K562 (cell line): ENCODE results near the gene TOR1B. TPM values are rescaled to one million over a fixed set of nuclear protein-coding genes. Genes with fewer than 3 reads are reported as not detected.

Experiments
- ADNP ChIP-seq: fragments of 200-800 bp; sonication (Bioruptor generic); IDR thresholded peaks from 2 replicates; pipeline ENCODE4 v1.6.1; 2016; ENCODE audit warnings: missing genetic modification characterization, missing compliant biosample characterization
- BCOR ChIP-seq: fragments of 450-650 bp; IDR thresholded peaks from 2 replicates; pipeline ENCODE4 v1.6.1; 2016
- ETV5 ChIP-seq: sonication (generic); formaldehyde crosslinking; IDR thresholded peaks from 2 replicates; pipeline ENCODE4 v1.4.0; 2020; ENCODE audit warnings: low read depth, mild to moderate bottlenecking, missing genetic modification reagents
- LEF1 ChIP-seq: fragments of 450-650 bp; IDR thresholded peaks from 2 replicates; pipeline ENCODE4 v1.6.1; 2016; ENCODE audit warnings: mild to moderate bottlenecking
- MAFK ChIP-seq: IDR thresholded peaks from 2 replicates; pipeline ENCODE4 v1.6.1; 2011; ENCODE audit warnings: low read length, improper control_type of control experiment
- MECOM ChIP-seq: fragments of 250-450 bp; sonication (Bioruptor Pico); IDR thresholded peaks from 2 replicates; pipeline ENCODE4 v1.8.0; 2022; ENCODE audit warnings: inconsistent platforms
- MED1 ChIP-seq: sonication (generic); formaldehyde crosslinking; IDR thresholded peaks from 2 replicates; pipeline ENCODE4 v1.8.1; 2023; ENCODE audit warnings: missing genetic modification reagents, borderline replicate concordance
- MEF2A ChIP-seq: IDR thresholded peaks from 2 replicates; pipeline ENCODE4 v1.6.1; 2011; ENCODE audit warnings: low read depth, mild to moderate bottlenecking, low read length, moderate library complexity; ENCODE audit not compliant: control insufficient read depth
- NONO ChIP-seq, 2 experiments: fragments of 200-400 bp in 1 of 2; fragments of 450-650 bp in 1 of 2; formaldehyde crosslinking in 1 of 2; IDR thresholded peaks; 2 replicates each; pipeline ENCODE4 v1.6.1; 2017; ENCODE audit warnings: low read depth in 2 of 2, mild to moderate bottlenecking in 2 of 2, moderate library complexity in 2 of 2, low read length in 1 of 2
- POLR2AphosphoS5 ChIP-seq: IDR thresholded peaks from 2 replicates; pipeline ENCODE4 v1.6.1; 2011; ENCODE audit warnings: mild to moderate bottlenecking, low read depth, low read length, moderate library complexity; ENCODE audit not compliant: control insufficient read depth, insufficient read depth
- PRPF4 ChIP-seq: fragments of 200-400 bp; formaldehyde crosslinking; IDR thresholded peaks from one replicate; pipeline ENCODE4 v1.6.1; 2017; ENCODE audit warnings: low read length, low read depth, mild to moderate bottlenecking; ENCODE audit not compliant: insufficient read depth, poor library complexity, severe bottlenecking
- RUNX1 ChIP-seq: sonication (generic); IDR thresholded peaks from 2 replicates; pipeline ENCODE4 v1.6.1; 2016; ENCODE audit warnings: antibody characterized with exemption, low read depth
- SMAD4 ChIP-seq: fragments of 250-450 bp; sonication (Bioruptor Pico); conservative IDR thresholded peaks from 2 replicates; pipeline ENCODE4 v1.8.0; 2021; ENCODE audit warnings: inconsistent platforms, mild to moderate bottlenecking, moderate library complexity
- ZNF121 ChIP-seq: sonication (generic); formaldehyde crosslinking; conservative IDR thresholded peaks from 2 replicates; pipeline ENCODE4 v1.8.0; 2022; ENCODE audit warnings: missing genetic modification reagents
- ZNF146 ChIP-seq: IDR thresholded peaks from one replicate; pipeline ENCODE4 v1.6.1; 2018; ENCODE audit warnings: missing compliant biosample characterization; ENCODE audit not compliant: unreplicated experiment
- ZNF165 ChIP-seq: fragments of 250-450 bp; sonication (Bioruptor Pico); IDR thresholded peaks from 2 replicates; pipeline ENCODE4 v1.4.0; 2020; ENCODE audit warnings: borderline replicate concordance
- ZNF217 ChIP-seq: sonication (generic); formaldehyde crosslinking; IDR thresholded peaks from 2 replicates; pipeline ENCODE4 v1.8.0; 2022; ENCODE audit warnings: mild to moderate bottlenecking, missing genetic modification reagents
- ZNF586 ChIP-seq: fragments of 450-650 bp; formaldehyde crosslinking; conservative IDR thresholded peaks from 2 replicates; pipeline ENCODE4 v1.4.0; 2020; ENCODE audit warnings: mild to moderate bottlenecking, moderate library complexity
- ZNF668 ChIP-seq: fragments of 250-450 bp; sonication (Bioruptor Pico); IDR thresholded peaks from 2 replicates; pipeline ENCODE4 v1.8.0; 2022; ENCODE audit warnings: mild to moderate bottlenecking, inconsistent platforms
- polyA plus RNA-seq, 8 experiments: library from polyadenylated mRNA; depleted of rRNA in 4 of 8; stranded (reverse) in 5 of 8; unstranded in 3 of 8; fragments of >200 nt; fragmentation: Nextera tagmentation in 2 of 8; fragmentation: Illumina TruSeq in 1 of 8; extraction: Ambion mirVana in 2 of 8; extraction: Trizol in 1 of 8; gene quantifications; 2 replicates each; pipeline versions ENCODE4 v1.2.1 to v1.2.3, GENCODE V29; 2011 to 2014; ENCODE audit warnings: inconsistent platforms in 1 of 8, missing spikeins in 1 of 8
- total RNA-seq, 7 experiments: library from RNA; depleted of rRNA in 6 of 7; stranded (reverse); fragments of >200 nt in 6 of 7; fragmentation: Illumina TruSeq in 2 of 7; extraction: Trizol in 2 of 7; gene quantifications; 2 replicates each; pipeline versions ENCODE4 v1.2.1 to v1.2.3, GENCODE V29; 2011 to 2021; ENCODE audit warnings: low replicate concordance in 1 of 7
- TF ChIP-seq, protein P1 (sequence below): fragments of 250-450 bp; sonication (Bioruptor Pico); IDR thresholded peaks from 2 replicates; pipeline ENCODE4 v1.9.0; 2021; ENCODE audit warnings: mild to moderate bottlenecking, inconsistent platforms
- TF ChIP-seq, protein P2 (sequence below): fragments of 150-350 bp; conservative IDR thresholded peaks from 2 replicates; pipeline ENCODE4 v1.6.1; 2014; ENCODE audit warnings: low read length
- TF ChIP-seq, protein P3 (sequence below): fragments of 250-450 bp; sonication (Bioruptor Pico); IDR thresholded peaks from 2 replicates; pipeline ENCODE4 v1.8.0; 2022; ENCODE audit warnings: moderate library complexity, mild to moderate bottlenecking, inconsistent platforms
- TF ChIP-seq, protein P4 (sequence below): fragments of 250-450 bp; sonication (Bioruptor Pico); IDR thresholded peaks from 2 replicates; pipeline ENCODE4 v1.8.0; 2021; ENCODE audit warnings: moderate library complexity, mild to moderate bottlenecking, inconsistent platforms
- TF ChIP-seq, protein P5 (sequence below): fragments of 450-650 bp; formaldehyde crosslinking; IDR thresholded peaks from 2 replicates; pipeline ENCODE4 v1.4.0; 2020; ENCODE audit warnings: mild to moderate bottlenecking

Gene TOR1B
- total and polyA plus RNA-seq, 9 of the 15 experiments (the other 6 are each of a cell fraction or from before 2014, with no cell fraction given) = 4.2 to 36.5 (median 24.6) TPM

DNA sequence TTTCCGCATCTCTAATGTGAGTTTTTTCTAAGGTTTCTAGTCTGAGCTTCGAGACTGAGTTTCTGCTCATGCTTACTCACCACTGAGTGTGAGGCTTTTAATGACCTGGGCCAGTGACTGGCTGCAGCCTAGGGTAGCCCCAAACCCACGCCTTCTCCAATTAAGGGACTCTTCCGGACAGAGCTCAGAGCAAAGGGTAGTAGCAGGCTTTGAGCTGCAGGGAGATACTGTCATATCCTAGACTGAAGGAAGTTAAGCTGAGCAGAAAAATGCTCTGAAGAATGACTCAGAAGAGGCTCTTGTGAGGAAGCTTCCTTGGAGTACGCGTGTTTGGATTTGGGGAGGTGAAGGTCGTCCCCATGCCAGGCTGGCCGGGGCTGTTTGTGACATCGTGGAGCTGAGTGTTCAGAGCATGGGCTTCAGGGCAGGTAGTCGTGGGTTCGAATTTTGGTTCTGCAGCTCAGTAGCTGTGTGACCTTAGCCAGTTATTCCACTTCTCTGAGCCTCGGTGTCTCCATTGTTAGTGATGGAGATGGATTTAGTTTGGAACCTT lies 35.8 kb downstream of the TOR1B start (continued):
- TF ChIP-seq SMAD4 (CRISPR knock-in tag) (peak; percentile 78), ETV5 (CRISPR knock-in tag) (peak; percentile 90), ZNF146 (no peak), BCOR (peak; percentile 93), POLR2AphosphoS5 (no peak), MECOM (CRISPR knock-in tag) (no peak), PRPF4 (no peak), ADNP (tag) (no peak), RUNX1 (no peak), ZNF121 (CRISPR knock-in tag) (no peak), MEF2A (0 out of 2 replicates have a peak, but pooled peaks have one; percentile 1), MAFK (no peak), LEF1 (no peak), ZNF217 (CRISPR knock-in tag) (no peak), ZNF668 (CRISPR knock-in tag) (no peak), ZNF165 (CRISPR knock-in tag) (no peak), ZNF586 (CRISPR knock-in tag) (no peak), NONO (IDR thresholded peaks at IDR 0.05; ENCODE audit: low read depth in 2 of 2, low read length in 1 of 2) (no peak), MED1 (CRISPR knock-in tag) (no peak)
- TF ChIP-seq, protein P1, sequence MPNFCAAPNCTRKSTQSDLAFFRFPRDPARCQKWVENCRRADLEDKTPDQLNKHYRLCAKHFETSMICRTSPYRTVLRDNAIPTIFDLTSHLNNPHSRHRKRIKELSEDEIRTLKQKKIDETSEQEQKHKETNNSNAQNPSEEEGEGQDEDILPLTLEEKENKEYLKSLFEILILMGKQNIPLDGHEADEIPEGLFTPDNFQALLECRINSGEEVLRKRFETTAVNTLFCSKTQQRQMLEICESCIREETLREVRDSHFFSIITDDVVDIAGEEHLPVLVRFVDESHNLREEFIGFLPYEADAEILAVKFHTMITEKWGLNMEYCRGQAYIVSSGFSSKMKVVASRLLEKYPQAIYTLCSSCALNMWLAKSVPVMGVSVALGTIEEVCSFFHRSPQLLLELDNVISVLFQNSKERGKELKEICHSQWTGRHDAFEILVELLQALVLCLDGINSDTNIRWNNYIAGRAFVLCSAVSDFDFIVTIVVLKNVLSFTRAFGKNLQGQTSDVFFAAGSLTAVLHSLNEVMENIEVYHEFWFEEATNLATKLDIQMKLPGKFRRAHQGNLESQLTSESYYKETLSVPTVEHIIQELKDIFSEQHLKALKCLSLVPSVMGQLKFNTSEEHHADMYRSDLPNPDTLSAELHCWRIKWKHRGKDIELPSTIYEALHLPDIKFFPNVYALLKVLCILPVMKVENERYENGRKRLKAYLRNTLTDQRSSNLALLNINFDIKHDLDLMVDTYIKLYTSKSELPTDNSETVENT (CRISPR knock-in tag) = no peak
- TF ChIP-seq, protein P2, sequence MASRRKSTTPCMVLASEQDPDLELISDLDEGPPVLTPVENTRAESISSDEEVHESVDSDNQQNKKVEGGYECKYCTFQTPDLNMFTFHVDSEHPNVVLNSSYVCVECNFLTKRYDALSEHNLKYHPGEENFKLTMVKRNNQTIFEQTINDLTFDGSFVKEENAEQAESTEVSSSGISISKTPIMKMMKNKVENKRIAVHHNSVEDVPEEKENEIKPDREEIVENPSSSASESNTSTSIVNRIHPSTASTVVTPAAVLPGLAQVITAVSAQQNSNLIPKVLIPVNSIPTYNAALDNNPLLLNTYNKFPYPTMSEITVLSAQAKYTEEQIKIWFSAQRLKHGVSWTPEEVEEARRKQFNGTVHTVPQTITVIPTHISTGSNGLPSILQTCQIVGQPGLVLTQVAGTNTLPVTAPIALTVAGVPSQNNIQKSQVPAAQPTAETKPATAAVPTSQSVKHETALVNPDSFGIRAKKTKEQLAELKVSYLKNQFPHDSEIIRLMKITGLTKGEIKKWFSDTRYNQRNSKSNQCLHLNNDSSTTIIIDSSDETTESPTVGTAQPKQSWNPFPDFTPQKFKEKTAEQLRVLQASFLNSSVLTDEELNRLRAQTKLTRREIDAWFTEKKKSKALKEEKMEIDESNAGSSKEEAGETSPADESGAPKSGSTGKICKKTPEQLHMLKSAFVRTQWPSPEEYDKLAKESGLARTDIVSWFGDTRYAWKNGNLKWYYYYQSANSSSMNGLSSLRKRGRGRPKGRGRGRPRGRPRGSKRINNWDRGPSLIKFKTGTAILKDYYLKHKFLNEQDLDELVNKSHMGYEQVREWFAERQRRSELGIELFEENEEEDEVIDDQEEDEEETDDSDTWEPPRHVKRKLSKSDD = no peak
- TF ChIP-seq, protein P3, sequence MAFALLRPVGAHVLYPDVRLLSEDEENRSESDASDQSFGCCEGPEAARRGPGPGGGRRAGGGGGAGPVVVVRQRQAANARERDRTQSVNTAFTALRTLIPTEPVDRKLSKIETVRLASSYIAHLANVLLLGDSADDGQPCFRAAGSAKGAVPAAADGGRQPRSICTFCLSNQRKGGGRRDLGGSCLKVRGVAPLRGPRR (CRISPR knock-in tag) = no peak
- TF ChIP-seq, protein P4, sequence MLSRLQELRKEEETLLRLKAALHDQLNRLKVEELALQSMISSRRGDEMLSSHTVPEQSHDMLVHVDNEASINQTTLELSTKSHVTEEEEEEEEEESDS (CRISPR knock-in tag) = no peak
- TF ChIP-seq, protein P5, sequence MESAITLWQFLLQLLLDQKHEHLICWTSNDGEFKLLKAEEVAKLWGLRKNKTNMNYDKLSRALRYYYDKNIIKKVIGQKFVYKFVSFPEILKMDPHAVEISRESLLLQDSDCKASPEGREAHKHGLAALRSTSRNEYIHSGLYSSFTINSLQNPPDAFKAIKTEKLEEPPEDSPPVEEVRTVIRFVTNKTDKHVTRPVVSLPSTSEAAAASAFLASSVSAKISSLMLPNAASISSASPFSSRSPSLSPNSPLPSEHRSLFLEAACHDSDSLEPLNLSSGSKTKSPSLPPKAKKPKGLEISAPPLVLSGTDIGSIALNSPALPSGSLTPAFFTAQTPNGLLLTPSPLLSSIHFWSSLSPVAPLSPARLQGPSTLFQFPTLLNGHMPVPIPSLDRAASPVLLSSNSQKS (CRISPR knock-in tag) = no peak
